Endothelial cell of umbilical vein (primary cell): ENCODE measurements around the gene TOMM5. TPM values are rescaled to one million over a fixed set of nuclear protein-coding genes. Genes with fewer than 3 reads are reported as not detected.

Experiments used
- BruUV-seq: library from RNA; stranded (reverse); fragments of 400-500 nt; replicated peaks from 2 replicates; lab custom pipeline; 2021; lab: Mats Ljungman, UMichigan
- CTCF ChIA-PET: fragments of 300-600, 350-600 bp; sonication (Branson Sonifier 250); formaldehyde crosslinking; loops from one replicate; lab custom pipeline; 2021; ENCODE audit warnings: antibody characterized with exemption, inconsistent platforms; lab: Charles Lee
- POLR2A ChIA-PET: fragments of 300-600, 350-600 bp; sonication (Branson Sonifier 250); formaldehyde crosslinking; loops from one replicate; lab custom pipeline; 2021; ENCODE audit warnings: antibody characterized with exemption, inconsistent platforms; lab: Charles Lee
- DNase-seq: peaks from one replicate; pipeline ENCODE4 v3.0.0-alpha.2; 2011; ENCODE audit warnings: low read depth, low spot score
- FAIRE-seq: peaks from 2 replicates; lab custom pipeline; 2011; peaks lifted over from hg19 to GRCh38; lab: Jason Lieb, UNC
- H2AFZ ChIP-seq: 2 replicates; pipeline ENCODE4 v1.6.0; 2012; ENCODE audit warnings: low read depth, low read length, control low read depth, inconsistent platforms
- H3K27ac ChIP-seq: 2 replicates; pipeline ENCODE4 v1.5.1; 2011; ENCODE audit warnings: low read depth, mild to moderate bottlenecking, control low read depth, low read length, moderate library complexity; ENCODE audit not compliant: insufficient read depth
- H3K27me3 ChIP-seq, 2 experiments: 2 replicates each; pipeline versions ENCODE4 v1.6.0 to v1.6.1; 2011; ENCODE audit warnings: low read length in 2 of 2, mixed read lengths in 1 of 2; ENCODE audit not compliant: control insufficient read depth in 2 of 2, insufficient read depth in 2 of 2
- H3K36me3 ChIP-seq, 2 experiments: 2 replicates in 1 of 2; 3 replicates in 1 of 2; pipeline ENCODE4 v1.5.1; 2011; ENCODE audit warnings: low read length in 2 of 2, mild to moderate bottlenecking in 1 of 2, moderate library complexity in 1 of 2; ENCODE audit not compliant: control insufficient read depth in 2 of 2, insufficient read depth in 2 of 2; ENCODE audit errors: extremely low read depth in 1 of 2
- H3K4me1 ChIP-seq: 3 replicates; pipeline ENCODE4 v1.5.1; 2011; ENCODE audit warnings: mild to moderate bottlenecking, low read length; ENCODE audit not compliant: control insufficient read depth, insufficient read depth; ENCODE audit errors: extremely low read depth
- H3K4me2 ChIP-seq: 2 replicates; pipeline ENCODE4 v1.6.1; 2011; ENCODE audit warnings: low read length, control low read depth, mixed read lengths; ENCODE audit not compliant: insufficient read depth
- H3K4me3 ChIP-seq, 3 experiments: fragments of 200-600 bp in 1 of 3; sonication (generic), shearing (Covaris generic) in 1 of 3; replicated peaks in 1 of 3; 2 replicates each; pipeline ENCODE4 v1.5.1; 2011 to 2016; ENCODE audit warnings: control low read depth in 3 of 3, low read length in 3 of 3, mild to moderate bottlenecking in 2 of 3, inconsistent platforms in 1 of 3, low read depth in 1 of 3, moderate library complexity in 1 of 3; ENCODE audit not compliant: insufficient read depth in 1 of 3
- H3K79me2 ChIP-seq: 2 replicates; pipeline ENCODE4 v1.6.0; 2012; ENCODE audit warnings: low read length, inconsistent platforms; ENCODE audit not compliant: control insufficient read depth, insufficient read depth
- H3K9ac ChIP-seq: replicated peaks from 2 replicates; pipeline ENCODE3; 2011; ENCODE audit warnings: low read length, control low read depth; ENCODE audit not compliant: insufficient read depth; ENCODE audit errors: extremely low read depth
- H3K9me1 ChIP-seq: replicated peaks from 3 replicates; pipeline ENCODE4 v1.6.0; 2011; ENCODE audit warnings: mild to moderate bottlenecking, low read length; ENCODE audit not compliant: control insufficient read depth, insufficient read depth; ENCODE audit errors: extremely low read depth
- H3K9me3 ChIP-seq: replicated peaks from 2 replicates; pipeline ENCODE4 v1.5.1; 2012; ENCODE audit warnings: low read length, inconsistent platforms; ENCODE audit not compliant: control insufficient read depth, insufficient read depth
- H4K20me1 ChIP-seq: replicated peaks from 2 replicates; pipeline ENCODE3; 2011; ENCODE audit warnings: mild to moderate bottlenecking, low read length; ENCODE audit not compliant: control insufficient read depth, insufficient read depth; ENCODE audit errors: extremely low read depth
- CTCF ChIP-seq, 2 donors: IDR thresholded peaks; 1 replicate in 1 of 2; 2 replicates in 1 of 2; pipeline ENCODE4 v1.5.1; 2011; ENCODE audit warnings: low read length in 2 of 2, mild to moderate bottlenecking in 2 of 2, moderate library complexity in 2 of 2, control low read depth in 1 of 2, inconsistent platforms in 1 of 2, low read depth in 1 of 2; ENCODE audit not compliant: insufficient read depth in 1 of 2; ENCODE audit errors: extremely low read depth in 1 of 2
- EZH2 ChIP-seq: IDR thresholded peaks from 2 replicates; pipeline ENCODE4 v1.6.1; 2012; ENCODE audit warnings: borderline replicate concordance, low read depth, mild to moderate bottlenecking, moderate library complexity, low read length, inconsistent platforms; ENCODE audit not compliant: severe bottlenecking
- FOS ChIP-seq: IDR thresholded peaks from 2 replicates; pipeline ENCODE4 v1.6.1; 2011; ENCODE audit warnings: mild to moderate bottlenecking, low read length, moderate library complexity, borderline replicate concordance; ENCODE audit not compliant: insufficient read depth
- GATA2 ChIP-seq: IDR thresholded peaks from 2 replicates; pipeline ENCODE4 v1.7.0; 2011; ENCODE audit warnings: low read depth, mild to moderate bottlenecking, moderate library complexity, mixed read lengths, low read length; ENCODE audit not compliant: insufficient read length, insufficient read depth
- JUN ChIP-seq: IDR thresholded peaks from 2 replicates; pipeline ENCODE4 v1.6.1; 2011; ENCODE audit warnings: borderline replicate concordance, low read depth; ENCODE audit not compliant: insufficient read length, insufficient read depth
- MYC ChIP-seq: IDR thresholded peaks from one replicate; pipeline ENCODE4 v1.6.1; 2011; ENCODE audit warnings: mild to moderate bottlenecking, low read depth, low read length
- POLR2A ChIP-seq: IDR thresholded peaks from 2 replicates; pipeline ENCODE4 v1.6.1; 2012; ENCODE audit warnings: low read depth, mild to moderate bottlenecking, control low read depth, low read length
- POLR2AphosphoS5 ChIP-seq: IDR thresholded peaks from 2 replicates; pipeline ENCODE4 v1.6.1; 2012; ENCODE audit warnings: low read depth, mild to moderate bottlenecking, control low read depth, low read length, moderate library complexity; ENCODE audit not compliant: insufficient read depth
- dilution Hi-C: fragments of 300-500 bp; cut with MboI; formaldehyde crosslinking; loops from one replicate; pipeline ENCODE4 v1.15.0; 2019; ENCODE audit warnings: low sequenced_read_pairs; ENCODE audit not compliant: extremely low pct_ligation_motif_present
- intact Hi-C: fragments of 100-400 bp; cut with micrococcal nuclease; formaldehyde crosslinking; loops from one replicate; pipeline ENCODE4 v1.10.0; 2022
- polyA plus RNA-seq, 4 experiments: library from polyadenylated mRNA; depleted of rRNA in 3 of 4; stranded (reverse) in 3 of 4; unstranded in 1 of 4; fragments of >200 nt; gene quantifications; 2 replicates each; pipeline versions ENCODE4 v1.2.1 to v1.2.3, GENCODE V29; 2011 to 2012; ENCODE audit warnings: missing spikeins in 1 of 4
- total RNA-seq: library from RNA; stranded (reverse); gene quantifications from 2 replicates; pipeline ENCODE4 v1.2.3, GENCODE V29; 2021
- TF ChIP-seq, protein P1 (sequence below): IDR thresholded peaks from 2 replicates; pipeline ENCODE4 v1.6.1; 2011; ENCODE audit not compliant: insufficient read depth, insufficient read length

Gene TOMM5
- total and polyA plus RNA-seq, 2 donors (not counting 3 experiments of a cell fraction or from before 2014, with no cell fraction given): 122 to 147 TPM

DNA sequence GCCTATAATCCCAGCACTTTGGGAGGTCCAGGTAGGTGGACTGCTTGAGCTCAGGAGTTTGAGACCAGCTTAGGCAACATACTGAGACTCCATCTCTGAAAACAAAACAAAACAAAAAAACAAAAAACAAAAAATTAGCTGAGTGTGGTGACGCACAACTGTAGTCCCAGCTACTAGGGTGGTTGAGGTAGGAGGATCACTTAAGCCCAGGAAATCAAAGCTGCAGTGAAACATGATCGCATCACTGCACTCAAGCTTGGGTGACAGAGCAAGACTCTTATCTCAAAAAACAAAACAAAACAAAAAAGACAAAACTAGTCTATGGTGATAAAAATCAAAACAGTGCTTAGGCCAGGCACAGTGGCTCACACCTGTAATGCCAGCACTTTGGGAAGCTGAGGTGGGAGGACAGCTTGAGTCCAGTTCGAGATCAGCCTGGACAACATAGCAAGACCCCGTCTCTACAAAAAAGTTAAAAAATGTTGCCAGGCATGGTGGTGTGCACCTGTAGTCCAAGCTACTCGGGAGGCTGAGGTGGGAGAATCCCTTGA, 45.0 kb downstream of the TOMM5 start:
- H3K4me2 ChIP-seq: no peak overlapping the region
- intact Hi-C loops: no loop called here
- H3K4me3 ChIP-seq: no peak overlapping the region
- FAIRE-seq (no peak), DNase-seq (no peak)
- H4K20me1 ChIP-seq: no peaks in the 10 kb centered on the region
- no peaks in the 10 kb centered on the region for H3K9me1 ChIP-seq
- H2AFZ ChIP-seq: no peak overlapping the region
- no peak overlapping the region for H3K27ac ChIP-seq
- CTCF ChIA-PET: no interaction called here
- H3K4me1 ChIP-seq: no peaks in the 10 kb centered on the region
- H3K9me3 ChIP-seq: no peaks in the 10 kb centered on the region
- BruUV-seq: no TSS peak
- H3K36me3 ChIP-seq: no peaks in the 10 kb centered on the region
- dilution Hi-C loops: no loop called here
- POLR2A ChIA-PET: no interaction called here
- H3K79me2 ChIP-seq: no peaks in the 10 kb centered on the region
- H3K9ac ChIP-seq: no peak overlapping the region
- TF ChIP-seq MYC (no peak), CTCF (IDR thresholded peaks at IDR 0.05; ENCODE audit: extremely low read depth in 1 of 2, insufficient read depth in 1 of 2, low read depth in 1 of 2, low read length in 2 of 2) (no peak), POLR2AphosphoS5 (no peak), FOS (no peak), GATA2 (no peak), POLR2A (no peak)
- no peaks in the 10 kb centered on the region for H3K27me3 ChIP-seq

- Histone ChIP-seq H3K79me2 (no peaks in the 10 kb centered on the region), H2AFZ (no peak overlapping the region), H3K27me3 (no peaks in the 10 kb centered on the region), H3K27ac (no peak overlapping the region), H3K36me3 (peaks cover 2 to 14% of the 10 kb centered on the region in 2 experiments), H3K9me3 (no peaks in the 10 kb centered on the region), H3K9ac (no peak overlapping the region), H3K4me2 (no peak overlapping the region), H3K4me1 (no peaks in the 10 kb centered on the region), H3K9me1 (no peaks in the 10 kb centered on the region), H4K20me1 (no peaks in the 10 kb centered on the region), H3K4me3 (no peak overlapping the region)
- ChIA-PET POLR2A (no interaction called here), CTCF (no interaction called here)
- no peak for DNase-seq
- BruUV-seq: no TSS peak
- no peak for FAIRE-seq
- TF ChIP-seq FOS (no peak), CTCF (IDR thresholded peaks at IDR 0.05; ENCODE audit: extremely low read depth in 1 of 2, insufficient read depth in 1 of 2, low read depth in 1 of 2, low read length in 2 of 2) (no peak), EZH2 (no peak), JUN (no peak), POLR2A (no peak), MYC (no peak), POLR2AphosphoS5 (no peak), GATA2 (no peak)
- TF ChIP-seq, protein P1, sequence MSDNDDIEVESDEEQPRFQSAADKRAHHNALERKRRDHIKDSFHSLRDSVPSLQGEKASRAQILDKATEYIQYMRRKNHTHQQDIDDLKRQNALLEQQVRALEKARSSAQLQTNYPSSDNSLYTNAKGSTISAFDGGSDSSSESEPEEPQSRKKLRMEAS: no peak
- dilution Hi-C loops: no loop called here
- intact Hi-C loops: no loop called here
Observed at GRCh38 chr9:37543468-37543867, 48.9 kb downstream of the TOMM5 start.
